OCI-LY3 (cell line): Measurements from ENCODE around the gene DCPS.
A peak's percentile ranks its signal among the peaks of the same experiment; 100 is the strongest.

Experiments used
- H2AFZ ChIP-seq: fragments of 200-600, 300-600 bp; shearing (Covaris generic); 2 replicates; pipeline ENCODE4 v1.6.0; 2014; ENCODE audit warnings: antibody characterized with exemption, low read depth, low read length
- H3K27ac ChIP-seq: fragments of 200-600, 300-600 bp; sonication (generic); 2 replicates; pipeline ENCODE4 v1.5.1; 2014; ENCODE audit warnings: mild to moderate bottlenecking, low read length, moderate library complexity, mixed read lengths
- H3K27me3 ChIP-seq: fragments of 200-600, 300-600 bp; sonication (generic); 2 replicates; pipeline ENCODE4 v1.6.1; 2014; ENCODE audit warnings: low read depth, low read length, mixed read lengths
- H3K36me3 ChIP-seq: fragments of 200-600, 300-600 bp; sonication (generic); replicated peaks from 2 replicates; pipeline ENCODE3; 2014; ENCODE audit warnings: low read depth, low read length, mixed read lengths
- H3K4me1 ChIP-seq: fragments of 300-600, 200-600 bp; sonication (generic); 2 replicates; pipeline ENCODE4 v1.6.1; 2014; ENCODE audit warnings: low read length, mixed read lengths
- H3K4me2 ChIP-seq: fragments of 200-600, 300-600 bp; sonication (generic); 2 replicates; pipeline ENCODE4 v1.6.1; 2014; ENCODE audit warnings: low read length, mixed read lengths
- H3K4me3 ChIP-seq: fragments of 300-600, 200-600 bp; sonication (generic); 2 replicates; pipeline ENCODE4 v1.5.1; 2014; ENCODE audit warnings: antibody characterized with exemption, mild to moderate bottlenecking, low read length, moderate library complexity
- H3K79me2 ChIP-seq: fragments of 300-600, 200-600 bp; shearing (Covaris generic); 2 replicates; pipeline ENCODE4 v1.6.1; 2014; ENCODE audit warnings: mild to moderate bottlenecking, low read length, mixed read lengths
- H3K9ac ChIP-seq: fragments of 300-600, 200-600 bp; shearing (Covaris generic); 2 replicates; pipeline ENCODE4 v1.6.0; 2014; ENCODE audit warnings: mild to moderate bottlenecking, low read length, moderate library complexity
- H3K9me3 ChIP-seq: fragments of 200-600, 300-600 bp; shearing (Covaris generic); 2 replicates; pipeline ENCODE4 v1.6.1; 2014; ENCODE audit warnings: low read length, mixed read lengths; ENCODE audit not compliant: insufficient read depth
- H4K20me1 ChIP-seq: fragments of 200-600, 300-600 bp; sonication (generic); 2 replicates; pipeline ENCODE4 v1.6.1; 2016; ENCODE audit warnings: low read length, mixed read lengths; ENCODE audit not compliant: insufficient read depth
- CTCF ChIP-seq: fragments of 200-600, 300-600 bp; sonication (generic); IDR thresholded peaks from 2 replicates; pipeline ENCODE4 v1.5.1; 2014; ENCODE audit warnings: antibody characterized with exemption, low read length, low read depth
- EZH2phosphoT487 ChIP-seq: fragments of 200-600 bp; shearing (Covaris generic); IDR thresholded peaks from 2 replicates; pipeline ENCODE4 v1.6.1; 2018; ENCODE audit warnings: antibody characterized with exemption, mixed run types, low read depth

The DCPS gene

GRCh38 chr11:126337126-126337473, 33.2 kb downstream of the DCPS start:
- H3K9ac ChIP-seq = peak overlapping the region; percentile 82; the same call in 1 of the 2 replicates

GRCh38 chr11:126337474-126338241, 33.8 kb downstream of the DCPS start:
- peaks cover 56% of the 10 kb centered on the region for H3K4me1 ChIP-seq
- no peaks in the 10 kb centered on the region for H4K20me1 ChIP-seq
- peak overlapping the region; percentile 82 for H3K9ac ChIP-seq
- no peak overlapping the region for H2AFZ ChIP-seq
- no peaks in the 10 kb centered on the region for H3K27me3 ChIP-seq
- peak overlapping the region; percentile 95 for H3K27ac ChIP-seq
- peaks cover 49% of the 10 kb centered on the region for H3K36me3 ChIP-seq
- H3K9me3 ChIP-seq = no peaks in the 10 kb centered on the region
- peak overlapping the region; percentile 89 for H3K4me2 ChIP-seq
- H3K79me2 ChIP-seq = peaks cover 27% of the 10 kb centered on the region
- TF ChIP-seq CTCF (peak; percentile 17; the same call in 1 of the 2 replicates), EZH2phosphoT487 (no peak)
- peak overlapping the region; percentile 65 for H3K4me3 ChIP-seq

More at GRCh38 chr11:126337126-126337473, 33.2 kb downstream of the DCPS start:
- Histone ChIP-seq H3K9me3 (no peaks in the 10 kb centered on the region), H3K79me2 (peaks cover 27% of the 10 kb centered on the region), H3K36me3 (peaks cover 50% of the 10 kb centered on the region), H4K20me1 (no peaks in the 10 kb centered on the region), H3K27me3 (no peaks in the 10 kb centered on the region), H3K4me1 (peaks cover 56% of the 10 kb centered on the region), H3K4me2 (peak overlapping the region; percentile 89), H3K4me3 (peak overlapping the region; percentile 65; the same call in 1 of the 2 replicates), H3K27ac (peak overlapping the region; percentile 95), H2AFZ (no peak overlapping the region)
- TF ChIP-seq CTCF (no peak), EZH2phosphoT487 (no peak)

GRCh38 chr11:126338346-126339055, 34.6 kb downstream of the DCPS start:
- H4K20me1 ChIP-seq = no peaks in the 10 kb centered on the region
- peak overlapping the region; percentile 65 for H3K4me3 ChIP-seq
- H2AFZ ChIP-seq = no peak overlapping the region
- H3K27me3 ChIP-seq = no peaks in the 10 kb centered on the region
- peak overlapping the region; percentile 82 for H3K9ac ChIP-seq
- H3K27ac ChIP-seq = peak overlapping the region; percentile 95
- H3K9me3 ChIP-seq = no peaks in the 10 kb centered on the region
- H3K36me3 ChIP-seq = peaks cover 51% of the 10 kb centered on the region
- peak overlapping the region; percentile 89 for H3K4me2 ChIP-seq
- H3K4me1 ChIP-seq = peaks cover 56% of the 10 kb centered on the region
- no peak for TF ChIP-seq CTCF
- TF ChIP-seq EZH2phosphoT487 = no peak
- H3K79me2 ChIP-seq = peaks cover 27% of the 10 kb centered on the region

GRCh38 chr11:126339073-126339862, 35.4 kb downstream of the DCPS start:
- peaks cover 59% of the 10 kb centered on the region for H3K36me3 ChIP-seq

More at GRCh38 chr11:126339073-126339862, 35.4 kb downstream of the DCPS start:
- TF ChIP-seq EZH2phosphoT487 (no peak), CTCF (no peak)
- Histone ChIP-seq H3K4me3 (peak overlapping the region; percentile 65; the same call in 1 of the 2 replicates), H3K27me3 (no peaks in the 10 kb centered on the region), H3K27ac (peak overlapping the region; percentile 95), H3K9ac (peak overlapping the region; percentile 82; the same call in 1 of the 2 replicates), H2AFZ (no peak overlapping the region), H3K79me2 (peaks cover 27% of the 10 kb centered on the region), H4K20me1 (no peaks in the 10 kb centered on the region), H3K4me2 (peak overlapping the region; percentile 89), H3K9me3 (no peaks in the 10 kb centered on the region), H3K4me1 (peaks cover 56% of the 10 kb centered on the region)
